HepG2 (cell line): Measurements from ENCODE around the gene CCL27. TPM values are rescaled to one million over a fixed set of nuclear protein-coding genes. Genes with fewer than 3 reads are reported as not detected.

Experiments used
- ARNT2 ChIP-seq: sonication (generic); formaldehyde crosslinking; IDR thresholded peaks from 2 replicates; pipeline ENCODE4 v1.8.0; 2022; ENCODE audit warnings: mild to moderate bottlenecking, low read depth, missing genetic modification reagents, moderate library complexity
- ATF1 ChIP-seq: IDR thresholded peaks from 2 replicates; pipeline ENCODE4 v1.6.1; 2016; ENCODE audit warnings: mild to moderate bottlenecking, control low read depth
- BORCS8-MEF2B ChIP-seq: sonication (generic); formaldehyde crosslinking; IDR thresholded peaks from 2 replicates; pipeline ENCODE4 v1.8.0; 2022; ENCODE audit warnings: mild to moderate bottlenecking, missing genetic modification reagents
- GFI1 ChIP-seq: sonication (generic); formaldehyde crosslinking; IDR thresholded peaks from 2 replicates; pipeline ENCODE4 v1.5.0; 2020; ENCODE audit warnings: missing genetic modification reagents, mild to moderate bottlenecking, borderline replicate concordance
- KDM2A ChIP-seq: sonication (generic); formaldehyde crosslinking; IDR thresholded peaks from 2 replicates; pipeline ENCODE4 v1.4.0; 2020; ENCODE audit warnings: low read depth, missing genetic modification reagents, borderline replicate concordance
- KLF13 ChIP-seq: sonication (generic); formaldehyde crosslinking; IDR thresholded peaks from 2 replicates; pipeline ENCODE4 v1.4.0; 2020; ENCODE audit warnings: mild to moderate bottlenecking, missing genetic modification reagents
- KLF6 ChIP-seq: IDR thresholded peaks from 2 replicates; pipeline ENCODE4 v1.8.0; 2016; ENCODE audit warnings: missing biosample characterization, missing genetic modification reagents
- NFATC3 ChIP-seq: sonication (generic); formaldehyde crosslinking; IDR thresholded peaks from 2 replicates; pipeline ENCODE4 v1.5.1; 2020; ENCODE audit warnings: mild to moderate bottlenecking, missing genetic modification reagents
- NFKB2 ChIP-seq: sonication (generic); formaldehyde crosslinking; IDR thresholded peaks from 2 replicates; pipeline ENCODE4 v1.4.0; 2020; ENCODE audit warnings: missing genetic modification reagents, borderline replicate concordance
- RNF2 ChIP-seq: fragments of 450-650 bp; conservative IDR thresholded peaks from 2 replicates; pipeline ENCODE4 v1.6.1; 2016; ENCODE audit warnings: low read depth
- RORA ChIP-seq: sonication (generic); formaldehyde crosslinking; IDR thresholded peaks from 2 replicates; pipeline ENCODE4 v1.5.0; 2020; ENCODE audit warnings: mild to moderate bottlenecking, missing genetic modification reagents, moderate library complexity
- SNAPC2 ChIP-seq: sonication (generic); formaldehyde crosslinking; IDR thresholded peaks from 2 replicates; pipeline ENCODE4 v1.8.1; 2022; ENCODE audit warnings: mild to moderate bottlenecking, missing genetic modification reagents
- SRY ChIP-seq: sonication (generic); formaldehyde crosslinking; IDR thresholded peaks from 2 replicates; pipeline ENCODE4 v1.8.0; 2022; ENCODE audit warnings: mild to moderate bottlenecking, missing genetic modification reagents
- SUZ12 ChIP-seq: fragments of 150-350 bp; IDR thresholded peaks from 2 replicates; pipeline ENCODE4 v1.6.1; 2014; ENCODE audit warnings: low read depth, low read length
- TCF7L2 ChIP-seq: IDR thresholded peaks from 2 replicates; pipeline ENCODE4 v1.6.1; 2011; ENCODE audit warnings: mild to moderate bottlenecking, low read depth, low read length, moderate library complexity
- TMF1 ChIP-seq: sonication (generic); formaldehyde crosslinking; IDR thresholded peaks from 2 replicates; pipeline ENCODE4 v1.8.1; 2022; ENCODE audit warnings: low read depth, missing genetic modification reagents
- ZEB1 ChIP-seq: IDR thresholded peaks from 2 replicates; pipeline ENCODE4 v1.6.1; 2012; ENCODE audit warnings: mild to moderate bottlenecking, low read depth, inconsistent platforms; ENCODE audit not compliant: insufficient replicate concordance
- ZFP62 ChIP-seq: sonication (generic); formaldehyde crosslinking; IDR thresholded peaks from 2 replicates; pipeline ENCODE4 v1.4.0; 2020; ENCODE audit warnings: missing genetic modification reagents
- ZMAT5 ChIP-seq: sonication (generic); formaldehyde crosslinking; IDR thresholded peaks from 2 replicates; pipeline ENCODE4 v1.5.0; 2020; ENCODE audit warnings: mild to moderate bottlenecking, low read depth, missing genetic modification reagents, borderline replicate concordance
- ZNF234 ChIP-seq: sonication (generic); formaldehyde crosslinking; conservative IDR thresholded peaks from 2 replicates; pipeline ENCODE4 v1.5.1; 2020; ENCODE audit warnings: mild to moderate bottlenecking, missing genetic modification reagents
- ZNF674 ChIP-seq: sonication (generic); formaldehyde crosslinking; IDR thresholded peaks from 2 replicates; pipeline ENCODE4 v1.5.0; 2020; ENCODE audit warnings: low read depth, mild to moderate bottlenecking, missing genetic modification reagents
- polyA plus RNA-seq, 8 experiments: library from polyadenylated mRNA; depleted of rRNA in 3 of 8; stranded (reverse) in 7 of 8; unstranded in 1 of 8; fragments of >200 nt; fragmentation: Illumina TruSeq in 4 of 8; extraction: Trizol in 4 of 8; gene quantifications; 2 replicates each; pipeline versions ENCODE4 v1.2.1 to v1.2.3, GENCODE V29; 2011 to 2016; ENCODE audit warnings: low read depth in 4 of 8, missing spikeins in 1 of 8, mixed read lengths in 1 of 8; ENCODE audit not compliant: insufficient read depth in 1 of 8
- total RNA-seq, 5 experiments: library from RNA; depleted of rRNA; stranded (reverse); fragments of >200 nt; fragmentation: Illumina TruSeq; extraction: Trizol; gene quantifications; 2 replicates each; pipeline ENCODE4 v1.2.3, GENCODE V29; 2016; ENCODE audit warnings: low read depth in 1 of 5
- TF ChIP-seq, protein P1 (sequence below): sonication (generic); formaldehyde crosslinking; IDR thresholded peaks from 2 replicates; pipeline ENCODE4 v1.5.1; 2020; ENCODE audit warnings: missing genetic modification reagents, mild to moderate bottlenecking, borderline replicate concordance
- TF ChIP-seq, protein P2 (sequence below): sonication (generic); formaldehyde crosslinking; IDR thresholded peaks from 2 replicates; pipeline ENCODE4 v1.4.0; 2020; ENCODE audit warnings: missing genetic modification reagents; ENCODE audit errors: not compliant biosample characterization
- TF ChIP-seq, protein P3 (sequence below): IDR thresholded peaks from 2 replicates; pipeline ENCODE4 v1.6.1; 2012; ENCODE audit warnings: low read depth, low read length, improper control_type of control experiment

The CCL27 gene
- total and polyA plus RNA-seq, 2 of the 13 experiments (the other 11 are each of a cell fraction or from before 2014, with no cell fraction given) = not detected

DNA sequence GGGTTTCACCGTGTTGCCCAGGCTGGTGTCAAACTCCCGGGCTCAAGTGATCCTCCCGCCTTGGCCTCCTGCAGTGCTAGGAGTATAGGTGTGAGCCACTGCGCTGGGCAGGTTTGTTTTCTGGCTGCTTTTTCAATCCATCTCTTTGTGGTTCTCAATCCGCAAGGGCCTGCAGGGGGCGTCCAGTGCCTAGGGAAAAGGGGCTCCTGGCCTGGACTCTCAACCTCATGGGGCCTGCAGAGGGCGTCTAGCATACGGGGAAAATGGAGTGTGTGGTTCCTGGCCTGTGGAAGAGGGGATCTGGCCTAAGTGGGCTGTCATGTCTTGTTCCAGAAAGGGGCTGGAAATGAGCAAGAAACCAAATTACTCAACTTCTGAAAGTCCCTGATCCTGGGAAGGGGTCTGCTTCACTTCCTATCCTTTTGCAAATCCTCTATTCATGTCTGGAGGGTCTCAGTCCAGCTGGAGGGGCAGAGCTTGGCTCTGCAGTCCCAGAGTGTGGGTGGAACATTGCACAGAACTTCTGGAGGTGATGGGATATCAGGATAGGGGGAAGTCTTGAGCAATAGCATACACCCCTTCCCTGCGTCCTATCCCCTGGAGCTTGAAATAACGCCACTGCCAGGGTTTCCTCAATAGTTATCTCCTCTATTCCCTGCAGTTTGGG, 12.7 kb upstream of the CCL27 start (continued):
- TF ChIP-seq ZNF234 (CRISPR knock-in tag) (no peak), NFATC3 (CRISPR knock-in tag) (peak; percentile 64; the same call in 1 of the 2 replicates), ARNT2 (no peak), KDM2A (peak; percentile 79), ZMAT5 (no peak), RNF2 (no peak), ZEB1 (no peak), KLF13 (CRISPR knock-in tag) (no peak), SNAPC2 (no peak), KLF6 (no peak), RORA (no peak), ZNF674 (CRISPR knock-in tag) (no peak), GFI1 (CRISPR knock-in tag) (no peak), BORCS8-MEF2B (CRISPR knock-in tag) (0 out of 2 replicates have a peak, but pooled peaks have one; percentile 53), ZFP62 (CRISPR knock-in tag) (no peak), TCF7L2 (no peak), ATF1 (CRISPR knock-in tag) (no peak), NFKB2 (peak; percentile 73; the same call in 1 of the 2 replicates), SUZ12 (no peak), SRY (CRISPR knock-in tag) (no peak), TMF1 (CRISPR knock-in tag) (no peak)
- TF ChIP-seq, protein P1, sequence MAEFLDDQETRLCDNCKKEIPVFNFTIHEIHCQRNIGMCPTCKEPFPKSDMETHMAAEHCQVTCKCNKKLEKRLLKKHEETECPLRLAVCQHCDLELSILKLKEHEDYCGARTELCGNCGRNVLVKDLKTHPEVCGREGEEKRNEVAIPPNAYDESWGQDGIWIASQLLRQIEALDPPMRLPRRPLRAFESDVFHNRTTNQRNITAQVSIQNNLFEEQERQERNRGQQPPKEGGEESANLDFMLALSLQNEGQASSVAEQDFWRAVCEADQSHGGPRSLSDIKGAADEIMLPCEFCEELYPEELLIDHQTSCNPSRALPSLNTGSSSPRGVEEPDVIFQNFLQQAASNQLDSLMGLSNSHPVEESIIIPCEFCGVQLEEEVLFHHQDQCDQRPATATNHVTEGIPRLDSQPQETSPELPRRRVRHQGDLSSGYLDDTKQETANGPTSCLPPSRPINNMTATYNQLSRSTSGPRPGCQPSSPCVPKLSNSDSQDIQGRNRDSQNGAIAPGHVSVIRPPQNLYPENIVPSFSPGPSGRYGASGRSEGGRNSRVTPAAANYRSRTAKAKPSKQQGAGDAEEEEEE (CRISPR knock-in tag) = no peak
- TF ChIP-seq, protein P2, sequence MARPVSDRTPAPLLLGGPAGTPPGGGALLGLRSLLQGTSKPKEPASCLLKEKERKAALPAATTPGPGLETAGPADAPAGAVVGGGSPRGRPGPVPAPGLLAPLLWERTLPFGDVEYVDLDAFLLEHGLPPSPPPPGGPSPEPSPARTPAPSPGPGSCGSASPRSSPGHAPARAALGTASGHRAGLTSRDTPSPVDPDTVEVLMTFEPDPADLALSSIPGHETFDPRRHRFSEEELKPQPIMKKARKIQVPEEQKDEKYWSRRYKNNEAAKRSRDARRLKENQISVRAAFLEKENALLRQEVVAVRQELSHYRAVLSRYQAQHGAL (CRISPR knock-in tag) = no peak
- TF ChIP-seq, protein P3, sequence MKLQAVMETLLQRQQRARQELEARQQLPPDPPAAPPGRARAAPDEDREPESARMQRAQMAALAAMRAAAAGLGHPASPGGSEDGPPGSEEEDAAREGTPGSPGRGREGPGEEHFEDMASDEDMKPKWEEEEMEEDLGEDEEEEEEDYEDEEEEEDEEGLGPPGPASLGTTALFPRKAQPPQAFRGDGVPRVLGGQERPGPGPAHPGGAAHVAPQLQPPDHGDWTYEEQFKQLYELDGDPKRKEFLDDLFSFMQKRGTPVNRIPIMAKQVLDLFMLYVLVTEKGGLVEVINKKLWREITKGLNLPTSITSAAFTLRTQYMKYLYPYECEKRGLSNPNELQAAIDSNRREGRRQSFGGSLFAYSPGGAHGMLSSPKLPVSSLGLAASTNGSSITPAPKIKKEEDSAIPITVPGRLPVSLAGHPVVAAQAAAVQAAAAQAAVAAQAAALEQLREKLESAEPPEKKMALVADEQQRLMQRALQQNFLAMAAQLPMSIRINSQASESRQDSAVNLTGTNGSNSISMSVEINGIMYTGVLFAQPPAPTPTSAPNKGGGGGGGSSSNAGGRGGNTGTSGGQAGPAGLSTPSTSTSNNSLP = no peak
